GM21786 (cell line): Measurements from ENCODE around the gene UNC5A.

Experiments
- ATAC-seq: cut with Tn5 transposase; IDR thresholded peaks from one replicate; pipeline ENCODE4 v1.9.1; 2021; ENCODE audit not compliant: unreplicated experiment

The UNC5A gene

DNA sequence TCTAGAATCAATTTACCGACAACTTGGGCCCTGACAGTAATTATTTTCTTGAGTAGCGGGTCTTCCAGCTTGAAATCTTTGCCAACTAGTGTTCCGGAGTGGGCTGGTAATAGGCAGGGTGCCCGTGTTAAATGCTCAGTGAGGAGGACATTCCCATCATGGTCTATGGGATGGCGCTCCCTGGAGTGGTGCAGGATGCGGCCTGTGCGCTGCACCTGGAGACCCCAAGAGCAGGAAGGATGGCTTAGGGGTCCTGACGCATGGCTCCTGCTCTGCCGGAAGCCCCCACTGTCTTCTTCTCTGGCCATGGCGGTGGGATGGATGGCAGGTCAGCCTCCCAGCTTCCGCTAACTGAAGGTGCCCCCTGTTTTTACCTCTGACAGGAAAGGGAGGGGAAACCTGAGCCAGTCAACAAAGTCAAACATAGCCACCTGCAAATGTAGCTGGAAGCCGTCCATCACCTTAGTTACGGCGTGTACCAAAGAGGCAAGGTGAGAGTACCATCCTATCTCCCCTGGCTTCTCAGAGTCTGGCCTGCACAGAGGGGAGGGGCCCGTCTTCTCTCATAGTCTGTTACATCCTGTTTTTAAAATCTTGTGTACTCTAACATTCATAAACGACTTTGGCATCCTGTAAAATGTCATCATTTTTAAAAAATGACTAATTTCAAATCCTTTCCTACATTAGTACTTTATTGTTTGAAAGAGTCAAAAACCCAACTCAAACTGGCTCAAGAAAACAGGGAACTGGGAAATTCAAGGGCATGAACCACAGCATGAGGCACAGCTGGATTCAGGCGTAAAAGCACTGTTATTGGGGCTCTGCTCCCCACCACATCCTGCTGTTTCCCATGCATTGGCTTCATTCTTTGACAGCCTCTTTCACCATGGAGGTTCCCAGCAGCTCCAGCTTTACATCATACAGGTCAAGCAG is 28.5 kb upstream of the UNC5A start:
- no peak for ATAC-seq

DNA sequence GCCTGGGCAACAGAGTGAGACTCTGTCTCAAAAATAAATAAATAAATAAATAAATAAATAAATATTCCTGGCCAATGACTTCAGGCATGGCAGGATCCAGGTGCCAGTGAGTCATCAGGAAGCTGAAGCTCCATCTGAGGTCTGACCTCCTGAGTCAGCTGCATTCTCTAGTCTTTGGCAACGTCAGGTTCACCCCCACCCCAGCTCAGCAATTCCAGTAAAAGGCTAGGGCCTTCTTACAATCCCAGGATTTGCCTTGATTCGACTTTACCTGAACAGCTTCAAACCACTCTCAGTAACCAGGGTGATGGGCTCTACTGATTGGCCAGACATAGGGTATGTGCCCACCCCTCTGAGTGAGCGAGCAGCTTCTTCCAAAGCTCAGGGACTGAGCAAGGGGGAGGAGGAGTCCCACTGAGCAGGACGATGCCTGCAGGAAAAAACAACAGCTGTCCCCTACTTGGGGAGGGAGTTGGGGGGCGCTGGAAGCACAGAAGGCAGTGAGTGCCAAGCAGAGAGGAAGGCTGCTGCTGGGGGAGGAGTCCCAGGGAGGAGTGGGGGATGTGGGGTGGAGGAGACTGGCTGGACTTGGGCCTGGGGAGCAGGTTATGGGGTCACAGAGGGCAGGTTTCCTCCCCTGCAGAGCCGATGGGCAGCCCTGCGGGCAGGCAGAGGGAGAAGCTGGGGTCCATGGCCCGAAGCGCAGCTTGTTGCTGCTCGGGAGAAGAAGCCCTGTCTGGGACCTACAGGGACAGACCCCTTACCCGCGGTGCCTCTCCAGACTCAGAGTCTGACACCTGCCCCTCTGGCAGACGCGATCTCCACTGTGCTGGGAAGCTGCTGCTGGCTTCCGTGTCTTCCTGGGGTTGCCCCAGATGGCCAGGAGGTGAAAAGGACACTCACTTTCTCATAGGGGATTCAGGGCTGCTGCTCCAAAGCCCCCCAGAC is 25.9 kb upstream of the UNC5A start:
- ATAC-seq, result no peak

DNA sequence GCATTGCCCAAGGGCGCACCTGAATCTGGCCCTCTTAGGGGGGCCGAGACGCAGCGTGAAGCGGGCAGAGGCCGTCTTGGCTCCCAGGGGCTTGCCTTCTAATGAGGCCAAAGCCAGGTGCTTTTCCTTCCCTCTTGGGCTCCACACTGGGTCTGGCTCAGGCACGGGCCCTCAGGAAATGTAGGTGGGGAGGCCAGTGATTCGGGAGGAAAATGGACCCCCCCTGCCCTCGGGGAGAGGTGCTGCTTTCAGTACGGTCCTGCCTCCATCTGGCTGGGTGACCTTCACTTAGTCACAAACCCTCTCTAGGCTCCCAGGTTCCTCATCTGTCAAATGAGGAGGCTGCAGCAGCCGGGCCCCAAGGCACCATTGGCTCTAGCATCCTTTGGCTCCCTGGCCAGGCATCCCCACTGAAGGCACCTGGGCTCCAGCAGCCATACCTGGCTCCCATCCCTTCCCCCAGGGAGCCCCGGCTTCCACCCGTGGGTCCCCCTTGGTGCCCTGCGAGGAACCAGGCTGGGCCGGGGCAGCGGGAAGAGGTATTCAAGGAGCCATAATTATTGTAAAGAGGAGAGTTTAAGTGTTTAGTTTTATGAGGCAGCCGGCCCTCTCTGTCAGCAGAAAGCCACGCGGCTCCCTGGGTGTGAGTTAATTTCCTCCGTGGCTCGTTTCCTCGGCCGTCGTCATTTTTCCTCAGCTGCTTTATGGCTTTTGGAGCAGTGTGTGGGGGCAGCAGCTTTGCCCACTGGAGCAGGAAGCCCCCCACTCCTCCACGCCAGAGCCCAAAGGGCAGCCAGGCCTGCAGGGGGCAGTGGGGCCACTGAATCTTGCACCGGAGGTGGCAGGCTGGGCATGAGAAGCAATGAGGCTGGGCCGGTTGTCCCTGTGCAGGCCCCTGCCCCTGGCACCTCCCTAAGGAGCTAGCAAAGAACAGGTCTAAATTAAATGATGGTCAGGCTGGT is 24.9 kb upstream of the UNC5A start:
- ATAC-seq, result no peak

DNA sequence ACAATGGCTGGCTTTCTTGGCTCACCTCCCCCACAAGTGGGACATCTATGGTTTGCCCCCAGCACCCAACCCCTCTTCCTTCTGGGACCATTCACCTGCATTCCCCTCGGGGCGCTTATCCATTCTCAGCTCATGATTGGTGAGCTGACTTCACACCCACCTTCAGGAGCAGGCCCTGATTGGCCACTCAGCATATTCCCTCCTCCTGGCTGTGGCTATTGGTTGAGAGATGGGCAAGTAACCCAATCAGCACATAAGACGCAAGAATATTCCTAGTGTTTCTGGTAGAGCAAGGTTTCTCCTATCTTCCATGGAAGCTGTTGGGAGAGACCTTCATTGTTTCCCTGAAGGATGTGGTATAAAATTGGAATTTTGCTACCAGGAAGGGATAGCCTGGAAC is 22.7 kb upstream of the UNC5A start:
- no peak for ATAC-seq

DNA sequence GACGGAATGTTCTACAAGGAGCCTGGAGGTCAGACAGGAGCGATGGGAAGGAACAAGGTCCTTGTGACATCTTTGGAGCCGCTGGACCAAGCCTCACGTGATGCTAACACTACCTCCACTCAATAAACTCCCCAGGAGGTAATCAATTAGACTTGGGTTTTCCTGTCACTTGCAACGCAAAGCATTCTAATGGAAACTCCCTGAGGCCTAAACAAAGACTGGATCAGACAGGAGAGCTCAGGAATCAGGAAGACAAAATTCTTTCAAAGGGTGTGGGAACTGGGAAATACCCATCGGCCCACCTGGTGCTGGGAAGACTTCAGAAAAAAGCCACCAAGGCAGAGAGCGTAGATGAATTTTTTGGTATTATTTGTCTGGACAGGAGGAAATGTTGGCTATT is 22.3 kb upstream of the UNC5A start:
- ATAC-seq, result no peak

GRCh38 chr5:176788941-176789872 is 21.2 kb upstream of the UNC5A start:
- ATAC-seq, result no peak

- no peak for ATAC-seq
Observed at GRCh38 chr5:176789873-176790615, 20.3 kb upstream of the UNC5A start.

- no peak for ATAC-seq
Observed at GRCh38 chr5:176790941-176791340, 19.4 kb upstream of the UNC5A start.

GRCh38 chr5:176792655-176793342 is 17.6 kb upstream of the UNC5A start:
- no peak for ATAC-seq

DNA sequence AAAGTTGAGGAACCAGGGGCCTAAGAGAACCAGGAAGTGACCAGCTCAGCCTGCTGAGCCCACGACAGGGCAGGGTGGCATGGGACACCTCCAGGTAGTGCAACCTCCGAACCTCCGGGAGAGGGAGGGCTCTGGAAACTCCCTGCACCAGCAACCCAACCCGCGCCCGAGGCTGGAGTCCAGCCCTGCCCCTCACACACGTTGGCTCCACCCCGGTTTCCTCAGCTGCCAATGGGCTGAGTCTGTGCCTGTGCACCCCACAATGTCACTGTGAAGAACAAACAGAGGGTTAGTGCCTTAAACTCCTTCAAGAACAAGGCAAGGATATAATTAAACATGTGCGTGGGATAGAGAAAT is 17.0 kb upstream of the UNC5A start:
- ATAC-seq, result no peak

GRCh38 chr5:176793736-176794135 is 16.6 kb upstream of the UNC5A start:
- no peak for ATAC-seq

DNA sequence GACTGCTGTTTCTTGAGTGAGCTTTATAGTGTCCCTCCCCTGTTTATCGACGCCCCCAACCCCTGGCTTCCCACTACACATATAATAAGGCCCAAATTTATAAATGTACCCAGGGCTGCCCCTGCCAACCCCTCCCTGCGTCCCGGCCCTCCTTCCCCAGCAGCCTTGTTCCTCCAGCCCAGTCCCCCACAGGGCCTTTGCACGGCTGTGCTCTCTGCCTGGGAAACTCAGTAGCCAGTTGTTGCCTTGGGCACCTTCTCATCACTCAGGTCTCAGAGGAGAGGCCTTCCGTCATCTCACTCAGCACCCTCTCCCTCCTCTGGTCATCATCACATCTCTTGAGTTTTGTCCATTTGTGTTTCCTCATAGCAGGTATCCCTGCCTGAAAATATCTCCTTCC is 15.8 kb upstream of the UNC5A start:
- ATAC-seq, result no peak

GRCh38 chr5:176796411-176796810 is 13.9 kb upstream of the UNC5A start:
- no peak for ATAC-seq

GRCh38 chr5:176796970-176797369 is 13.4 kb upstream of the UNC5A start:
- ATAC-seq, result no peak

DNA sequence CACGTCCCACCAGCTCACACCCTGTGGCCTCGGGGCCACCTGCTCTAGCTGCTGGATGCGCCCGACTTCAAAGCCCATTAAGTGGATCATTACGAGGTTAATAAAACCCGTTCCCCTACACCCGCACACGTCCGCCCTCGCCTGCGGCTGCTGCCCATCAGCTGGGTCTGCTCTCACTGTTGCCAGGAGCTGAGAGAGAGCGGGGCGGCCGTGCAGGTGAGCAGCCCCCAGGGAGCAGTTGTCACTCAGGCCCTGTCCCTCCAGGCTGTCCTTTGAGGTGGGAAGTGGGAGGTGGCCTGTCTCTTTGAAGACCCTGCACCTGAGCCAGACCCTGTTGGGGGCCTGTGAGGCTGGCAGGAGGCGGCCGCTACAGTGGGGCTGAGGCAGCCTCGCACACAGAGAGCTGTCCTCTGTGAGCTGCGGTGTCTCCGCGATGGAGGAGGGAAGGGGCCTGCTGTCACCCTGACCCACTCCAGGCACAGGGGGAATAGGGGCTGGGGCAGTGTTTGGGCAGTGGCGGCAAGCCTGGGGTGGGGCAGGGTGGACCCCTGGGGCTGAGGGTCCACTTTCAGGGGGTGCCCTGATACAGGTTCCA is 12.8 kb upstream of the UNC5A start:
- ATAC-seq, result no peak

- no peak for ATAC-seq
Observed at GRCh38 chr5:176798086-176798876, 12.1 kb upstream of the UNC5A start.

DNA sequence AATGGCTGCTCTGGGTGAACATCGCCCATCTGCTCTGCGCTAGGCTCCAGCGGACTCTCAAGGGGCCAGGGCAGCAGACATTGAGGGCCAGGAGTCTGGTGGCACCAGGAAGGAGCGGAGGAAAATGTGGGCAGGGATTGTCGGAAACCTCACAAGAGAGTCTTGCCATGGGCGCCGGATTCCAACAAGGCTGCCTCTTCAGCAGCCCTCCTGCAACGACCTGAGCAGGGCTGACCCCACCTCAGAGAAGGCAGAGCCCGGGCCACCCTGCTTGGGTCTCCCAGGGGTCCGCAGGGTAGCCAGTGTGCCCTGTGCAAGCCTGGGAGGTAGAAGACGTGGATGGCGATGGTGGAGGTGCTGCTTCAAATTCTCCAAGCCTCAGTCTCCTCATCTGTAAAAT is 11.4 kb upstream of the UNC5A start:
- ATAC-seq, result no peak
